Measurements from ENCODE around the gene TM2D1.

The TM2D1 gene

DNA sequence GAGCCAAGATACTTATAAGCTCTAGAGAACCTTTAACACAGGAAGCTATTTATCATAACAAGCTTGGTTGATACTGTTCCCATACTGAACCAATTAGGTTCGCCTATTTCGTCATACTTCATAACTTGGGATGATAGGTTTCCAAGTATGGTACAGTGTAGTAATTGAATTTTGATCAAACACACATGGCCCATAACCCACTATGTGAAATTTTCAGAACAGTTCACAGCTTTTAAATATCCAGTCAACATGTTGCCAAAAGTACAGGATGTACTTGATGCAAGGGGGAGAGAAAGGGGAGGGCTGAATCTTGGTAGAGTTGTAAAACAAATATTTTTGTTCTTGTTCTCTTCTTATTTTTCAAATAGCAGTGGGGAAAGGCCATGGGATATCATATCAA, 86.6 kb downstream of the TM2D1 start:
- peaks cover 3% of the 10 kb centered on the region for H3K36me3 Mint-ChIP-seq (ENCODE audit: insufficient read depth)
- H3K9me3 Mint-ChIP-seq = no peaks in the 10 kb centered on the region
- peaks cover 9% of the 10 kb centered on the region for H3K4me1 Mint-ChIP-seq
- H3K27me3 Mint-ChIP-seq = no peaks in the 10 kb centered on the region
- DNase-seq (ENCODE audit: low spot score in 2 of 2) (no peak), ATAC-seq (replicated peaks; ENCODE audit: extremely low read depth, poor library complexity, severe bottlenecking) (no peak)
- H3K27ac Mint-ChIP-seq (ENCODE audit: low read depth) = no peak overlapping the region
- H3K4me3 Mint-ChIP-seq = no peak overlapping the region

- no peak overlapping the region for H3K4me3 Mint-ChIP-seq
- DNase-seq (ENCODE audit: low spot score in 2 of 2) (no peak), ATAC-seq (replicated peaks; ENCODE audit: extremely low read depth, poor library complexity, severe bottlenecking) (no peak)
- no peak overlapping the region for H3K27ac Mint-ChIP-seq (ENCODE audit: low read depth)
- H3K9me3 Mint-ChIP-seq = no peaks in the 10 kb centered on the region
- no peaks in the 10 kb centered on the region for H3K27me3 Mint-ChIP-seq
- peaks cover 3% of the 10 kb centered on the region for H3K36me3 Mint-ChIP-seq (ENCODE audit: insufficient read depth)
- peaks cover 9% of the 10 kb centered on the region for H3K4me1 Mint-ChIP-seq
Measured at GRCh38 chr1:61637470-61637869, 87.5 kb downstream of the TM2D1 start.

DNA sequence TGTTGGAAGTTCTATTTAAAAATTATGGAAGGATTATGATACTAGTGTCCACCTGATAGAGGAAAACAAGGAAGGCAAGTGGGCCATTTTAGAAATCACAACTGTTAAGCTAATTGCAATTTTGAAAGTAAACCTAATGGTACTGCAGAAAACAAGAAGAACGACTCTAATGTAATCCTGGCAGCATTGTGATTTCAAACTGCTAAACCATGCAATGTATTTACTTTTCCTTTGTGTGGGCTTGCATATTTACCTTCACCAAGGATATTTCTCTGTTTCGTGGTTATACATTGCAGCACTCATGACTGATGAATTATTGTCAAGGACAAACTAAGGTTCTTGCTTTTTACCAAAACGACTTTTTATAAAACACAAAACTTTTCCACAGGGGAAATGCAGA, 88.1 kb downstream of the TM2D1 start:
- H3K9me3 Mint-ChIP-seq = no peaks in the 10 kb centered on the region
- H3K27ac Mint-ChIP-seq (ENCODE audit: low read depth) = no peak overlapping the region
- peaks cover 3% of the 10 kb centered on the region for H3K36me3 Mint-ChIP-seq (ENCODE audit: insufficient read depth)
- DNase-seq (ENCODE audit: low spot score in 2 of 2) (no peak), ATAC-seq (replicated peaks; ENCODE audit: extremely low read depth, poor library complexity, severe bottlenecking) (no peak)
- H3K27me3 Mint-ChIP-seq = no peaks in the 10 kb centered on the region
- H3K4me3 Mint-ChIP-seq = no peak overlapping the region
- H3K4me1 Mint-ChIP-seq = peaks cover 8% of the 10 kb centered on the region

- DNase-seq (ENCODE audit: low spot score in 2 of 2) = no peak
- peaks cover 3% of the 10 kb centered on the region for H3K4me1 Mint-ChIP-seq
- H3K27ac Mint-ChIP-seq (ENCODE audit: low read depth) = no peak overlapping the region
- H3K36me3 Mint-ChIP-seq (ENCODE audit: insufficient read depth) = no peaks in the 10 kb centered on the region
- H3K9me3 Mint-ChIP-seq = no peaks in the 10 kb centered on the region
- ATAC-seq (replicated peaks; ENCODE audit: extremely low read depth, poor library complexity, severe bottlenecking) = no peak
- no peak overlapping the region for H3K4me3 Mint-ChIP-seq
- no peaks in the 10 kb centered on the region for H3K27me3 Mint-ChIP-seq
Measured at GRCh38 chr1:61636376-61636775, 88.6 kb downstream of the TM2D1 start.

DNA sequence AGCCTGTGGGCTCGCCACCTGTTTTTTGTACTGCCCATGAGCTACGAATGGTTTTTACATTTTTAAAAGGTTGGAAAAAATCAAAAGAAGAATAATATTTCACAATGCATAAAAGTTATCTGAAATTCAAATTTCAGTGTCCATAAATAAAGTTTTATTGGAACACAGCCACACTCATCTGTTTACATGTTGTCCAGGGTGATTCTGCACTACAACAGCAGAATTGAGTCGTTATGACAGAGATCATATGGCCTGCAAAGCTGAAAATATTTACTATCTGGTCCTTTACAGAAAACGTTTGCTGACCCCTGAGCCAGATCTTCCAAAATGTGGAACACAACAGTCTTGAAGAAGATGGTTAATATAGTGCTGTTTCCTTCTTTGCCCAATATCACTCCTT, 89.4 kb downstream of the TM2D1 start:
- no peak for ATAC-seq (replicated peaks; ENCODE audit: extremely low read depth, poor library complexity, severe bottlenecking)
- no peaks in the 10 kb centered on the region for H3K4me1 Mint-ChIP-seq
- no peak overlapping the region for H3K4me3 Mint-ChIP-seq
- no peak overlapping the region for H3K27ac Mint-ChIP-seq (ENCODE audit: low read depth)
- no peaks in the 10 kb centered on the region for H3K27me3 Mint-ChIP-seq
- H3K9me3 Mint-ChIP-seq = no peaks in the 10 kb centered on the region
- no peak for DNase-seq (ENCODE audit: low spot score in 2 of 2)
- H3K36me3 Mint-ChIP-seq (ENCODE audit: insufficient read depth) = no peaks in the 10 kb centered on the region

- Mint-ChIP-seq H3K36me3 (ENCODE audit: insufficient read depth) (no peaks in the 10 kb centered on the region), H3K4me3 (no peak overlapping the region), H3K4me1 (no peaks in the 10 kb centered on the region), H3K9me3 (no peaks in the 10 kb centered on the region), H3K27me3 (peaks cover 6% of the 10 kb centered on the region), H3K27ac (ENCODE audit: low read depth) (no peak overlapping the region)
- DNase-seq (ENCODE audit: low spot score in 2 of 2) (no peak), ATAC-seq (replicated peaks; ENCODE audit: extremely low read depth, poor library complexity, severe bottlenecking) (no peak)
Measured at GRCh38 chr1:61631436-61631835, 93.5 kb downstream of the TM2D1 start.
